Stimulated activated CD4-positive, alpha-beta T cell treated with anti-CD3 and anti-CD28 coated beads, Interleukin-1b, Interleukin-23, amount 100 ng/mL, for 4 hours (primary cell): ENCODE measurements around the gene PRKG1.

Experiments
- DNase-seq, 2 donors: peaks; one replicate each; pipeline ENCODE4 v3.0.0-alpha.2; 2020; ENCODE audit warnings: low read depth in 2 of 2

Gene PRKG1

GRCh38 chr10:51759896-51760534 lies 685.7 kb downstream of the PRKG1 start:
- no peak for DNase-seq

- DNase-seq = no peak
Measured at GRCh38 chr10:51760864-51761640, 686.8 kb downstream of the PRKG1 start.

- DNase-seq = no peak
Measured at GRCh38 chr10:51763746-51764145, 689.5 kb downstream of the PRKG1 start.

GRCh38 chr10:51765284-51765971 lies 691.1 kb downstream of the PRKG1 start:
- DNase-seq = no peak

- no peak for DNase-seq
Measured at GRCh38 chr10:51766423-51767102, 692.3 kb downstream of the PRKG1 start.

- no peak for DNase-seq
Measured at GRCh38 chr10:51767103-51767763, 692.9 kb downstream of the PRKG1 start.

- DNase-seq = no peak
Measured at GRCh38 chr10:51768886-51769465, 694.7 kb downstream of the PRKG1 start.

- no peak for DNase-seq
Measured at GRCh38 chr10:51770709-51771108, 696.4 kb downstream of the PRKG1 start.

GRCh38 chr10:51772387-51772786 lies 698.1 kb downstream of the PRKG1 start:
- DNase-seq = no peak

- DNase-seq = no peak
Measured at GRCh38 chr10:51773681-51774080, 699.4 kb downstream of the PRKG1 start.

- DNase-seq = no peak
Measured at GRCh38 chr10:51783941-51784340, 709.7 kb downstream of the PRKG1 start.

- DNase-seq = no peak
Measured at GRCh38 chr10:51786016-51786683, 711.9 kb downstream of the PRKG1 start.

- no peak for DNase-seq
Measured at GRCh38 chr10:51786684-51787035, 712.4 kb downstream of the PRKG1 start.

GRCh38 chr10:51788273-51788672 lies 714.0 kb downstream of the PRKG1 start:
- no peak for DNase-seq

GRCh38 chr10:51789118-51789517 lies 714.8 kb downstream of the PRKG1 start:
- no peak for DNase-seq

- no peak for DNase-seq
Measured at GRCh38 chr10:51789903-51790302, 715.6 kb downstream of the PRKG1 start.

GRCh38 chr10:51792678-51793077 lies 718.4 kb downstream of the PRKG1 start:
- no peak for DNase-seq

GRCh38 chr10:51800121-51800520 lies 725.8 kb downstream of the PRKG1 start:
- no peak for DNase-seq

- no peak for DNase-seq
Measured at GRCh38 chr10:51800725-51801424, 726.6 kb downstream of the PRKG1 start.

GRCh38 chr10:51802030-51802429 lies 727.7 kb downstream of the PRKG1 start:
- no peak for DNase-seq
